AG04449 (cell line): Measurements from ENCODE around the gene BAIAP2.

Experiments used
- CTCF ChIA-PET: fragments of 350-600 bp; formaldehyde crosslinking; extraction: SDS; loops from one replicate; lab custom pipeline; 2021; ENCODE audit warnings: antibody characterized with exemption; lab: Yijun Ruan, JAX
- POLR2A ChIA-PET: fragments of 400-600, 350-600 bp; formaldehyde crosslinking; extraction: SDS; loops from one replicate; lab custom pipeline; 2020; ENCODE audit warnings: antibody characterized with exemption, inconsistent platforms; lab: Yijun Ruan, JAX
- DNase-seq: peaks from one replicate; pipeline ENCODE4 v3.0.0-alpha.2; 2010; ENCODE audit warnings: low read depth, low spot score
- H3K4me3 ChIP-seq: 2 replicates; pipeline ENCODE4 v1.5.1; 2011; ENCODE audit warnings: low read depth, mild to moderate bottlenecking, control low read depth, low read length
- CTCF ChIP-seq: IDR thresholded peaks from one replicate; pipeline ENCODE4 v1.5.1; 2011; ENCODE audit warnings: mild to moderate bottlenecking, moderate library complexity, low read length, control low read depth, inconsistent platforms; ENCODE audit not compliant: insufficient read depth; ENCODE audit errors: missing control alignments

The BAIAP2 gene

GRCh38 chr17:81061027-81061735 lies 26.2 kb downstream of the BAIAP2 start:
- H3K4me3 ChIP-seq: no peak overlapping the region
- no peak for DNase-seq
- ChIA-PET POLR2A (no interaction called here), CTCF (interaction anchor here (0.8 to 1.7 kb wide), 5 partner anchors 10 to 82 kb away, joined by 3 to 5 read pairs (median 4); no protein-coding TSS in a partner anchor)
- no peak for TF ChIP-seq CTCF

GRCh38 chr17:81062014-81062780 lies 27.2 kb downstream of the BAIAP2 start:
- POLR2A ChIA-PET: no interaction called here
- no peak overlapping the region for H3K4me3 ChIP-seq
- TF ChIP-seq CTCF: no peak
- no peak for DNase-seq
- CTCF ChIA-PET: interaction anchor here (0.8 to 1.2 kb wide), 4 partner anchors 11 to 81 kb away, joined by 3 to 4 read pairs (median 4); no protein-coding TSS in a partner anchor

- no peak overlapping the region for H3K4me3 ChIP-seq
- no peak for TF ChIP-seq CTCF
- no peak for DNase-seq
- POLR2A ChIA-PET: interaction anchor here (1.6 to 2.3 kb wide), 3 partner anchors 23 to 32 kb away, joined by 5 to 8 read pairs (median 8); no protein-coding TSS in a partner anchor
- CTCF ChIA-PET: interaction anchor here (1.6 to 2.8 kb wide), 3 partner anchors 34 to 40 kb away, joined by 7 to 16 read pairs (median 8); no protein-coding TSS in a partner anchor
Observed at GRCh38 chr17:81063106-81064093, 28.4 kb downstream of the BAIAP2 start.

GRCh38 chr17:81064678-81065475 lies 29.9 kb downstream of the BAIAP2 start:
- ChIA-PET POLR2A (interaction anchor here (0.6 to 2.3 kb wide), 7 partner anchors 11 to 349 kb away, joined by 3 to 8 read pairs (median 3); no protein-coding TSS in a partner anchor), CTCF (interaction anchor here (1.6 to 2.8 kb wide), 3 partner anchors 32 to 41 kb away, joined by 7 to 16 read pairs (median 8); no protein-coding TSS in a partner anchor)
- peak; percentile 36 for DNase-seq
- no peak for TF ChIP-seq CTCF
- no peak overlapping the region for H3K4me3 ChIP-seq

- CTCF ChIA-PET: interaction anchor here (2.5 to 2.8 kb wide), 2 partner anchors 32 to 42 kb away, joined by 8 to 16 read pairs; no protein-coding TSS in a partner anchor
- POLR2A ChIA-PET: interaction anchor here (0.9 to 2.3 kb wide), 4 partner anchors 11 to 30 kb away, joined by 3 to 8 read pairs (median 6); no protein-coding TSS in a partner anchor
Observed at GRCh38 chr17:81065500-81065899, 30.5 kb downstream of the BAIAP2 start.

More at GRCh38 chr17:81065500-81065899, 30.5 kb downstream of the BAIAP2 start:
- TF ChIP-seq CTCF: no peak
- DNase-seq: no peak
- no peak overlapping the region for H3K4me3 ChIP-seq
